ENCODE data around the gene MR1. TPM values are rescaled to one million over a fixed set of nuclear protein-coding genes. Genes with fewer than 3 reads are reported as not detected.
A peak's percentile ranks its signal among the peaks of the same experiment; 100 is the strongest.

The MR1 gene
- total and polyA plus RNA-seq, 9 of the 15 experiments (the other 6 are each of a cell fraction or from before 2014, with no cell fraction given): 9.7 to 21.7 (median 15.6) TPM

DNA sequence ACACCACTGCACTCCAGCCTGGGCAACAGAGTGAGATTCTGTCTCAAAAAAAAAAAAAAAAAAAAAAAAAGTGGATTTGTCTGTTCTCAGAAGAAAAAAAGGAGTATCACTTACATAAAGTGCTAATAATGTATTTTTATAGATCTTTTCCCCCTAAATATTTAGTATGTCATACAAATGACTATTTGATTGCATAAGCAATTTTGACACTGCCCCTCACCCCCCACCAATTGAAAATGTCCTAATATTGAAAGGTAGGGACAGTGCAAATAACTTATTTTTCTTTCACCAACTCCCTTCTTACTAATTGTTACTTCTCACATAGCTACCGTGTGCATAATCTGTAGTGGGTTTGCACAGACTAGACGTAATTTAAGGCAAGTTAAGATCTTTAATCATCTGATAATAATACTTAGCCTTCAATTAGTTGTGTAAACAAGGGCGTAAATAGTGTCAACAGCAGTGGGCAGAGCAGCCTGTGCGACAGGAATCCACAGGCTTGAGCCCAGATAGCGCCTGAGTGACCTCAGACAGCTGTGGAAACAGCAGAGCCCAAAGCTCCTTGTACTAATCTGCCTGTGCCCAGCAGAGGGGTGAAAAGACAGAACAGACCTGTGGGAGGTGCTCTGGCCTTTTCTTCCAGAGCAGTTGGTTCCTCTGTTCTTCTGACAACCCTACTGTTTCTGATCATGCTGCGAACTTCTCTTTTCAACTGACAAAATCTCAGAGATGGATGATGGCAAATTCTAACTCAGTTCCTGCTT is 50.2 kb downstream of the MR1 start (continued):
- peak; percentile 26; the same call in 1 of the 2 replicates for TF ChIP-seq RB1 (IDR thresholded peaks at IDR 0.05; ENCODE audit: low read depth)
- TF ChIP-seq RBM39 (optimal IDR thresholded peaks at IDR 0.05; ENCODE audit: low read depth, low read length): no peak
- peak; percentile 44; the same call in 1 of the 2 replicates for TF ChIP-seq NBN (IDR thresholded peaks at IDR 0.05; ENCODE audit: low read depth)
- TF ChIP-seq NR2C1 (IDR thresholded peaks at IDR 0.05): peak; percentile 13; the same call in 1 of the 2 replicates
- no peak; the same call in 1 of the 2 replicates for TF ChIP-seq NR2C1 (tag; IDR thresholded peaks at IDR 0.05)
- TF ChIP-seq, protein P1, sequence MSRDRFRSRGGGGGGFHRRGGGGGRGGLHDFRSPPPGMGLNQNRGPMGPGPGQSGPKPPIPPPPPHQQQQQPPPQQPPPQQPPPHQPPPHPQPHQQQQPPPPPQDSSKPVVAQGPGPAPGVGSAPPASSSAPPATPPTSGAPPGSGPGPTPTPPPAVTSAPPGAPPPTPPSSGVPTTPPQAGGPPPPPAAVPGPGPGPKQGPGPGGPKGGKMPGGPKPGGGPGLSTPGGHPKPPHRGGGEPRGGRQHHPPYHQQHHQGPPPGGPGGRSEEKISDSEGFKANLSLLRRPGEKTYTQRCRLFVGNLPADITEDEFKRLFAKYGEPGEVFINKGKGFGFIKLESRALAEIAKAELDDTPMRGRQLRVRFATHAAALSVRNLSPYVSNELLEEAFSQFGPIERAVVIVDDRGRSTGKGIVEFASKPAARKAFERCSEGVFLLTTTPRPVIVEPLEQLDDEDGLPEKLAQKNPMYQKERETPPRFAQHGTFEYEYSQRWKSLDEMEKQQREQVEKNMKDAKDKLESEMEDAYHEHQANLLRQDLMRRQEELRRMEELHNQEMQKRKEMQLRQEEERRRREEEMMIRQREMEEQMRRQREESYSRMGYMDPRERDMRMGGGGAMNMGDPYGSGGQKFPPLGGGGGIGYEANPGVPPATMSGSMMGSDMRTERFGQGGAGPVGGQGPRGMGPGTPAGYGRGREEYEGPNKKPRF (IDR thresholded peaks at IDR 0.05; ENCODE audit: low read depth, low read length): no peak
- TF ChIP-seq C11orf30 (IDR thresholded peaks at IDR 0.05; ENCODE audit: low read depth): peak; percentile 17; the same call in 1 of the 2 replicates
- TF ChIP-seq ZNF583 (CRISPR knock-in tag; IDR thresholded peaks at IDR 0.05): no peak
- no peak for TF ChIP-seq SIRT6 (IDR thresholded peaks at IDR 0.05; ENCODE audit: low read depth, low read length)
- no peak for TF ChIP-seq PURB (CRISPR knock-in tag; IDR thresholded peaks at IDR 0.05; ENCODE audit: low read depth)
- TF ChIP-seq KLF16 (IDR thresholded peaks at IDR 0.05): peak; percentile 54; the same call in 1 of the 2 replicates
- TF ChIP-seq, protein P2, sequence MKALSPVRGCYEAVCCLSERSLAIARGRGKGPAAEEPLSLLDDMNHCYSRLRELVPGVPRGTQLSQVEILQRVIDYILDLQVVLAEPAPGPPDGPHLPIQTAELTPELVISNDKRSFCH (CRISPR knock-in tag; IDR thresholded peaks at IDR 0.05): no peak
- TF ChIP-seq, protein P2 (tag; IDR thresholded peaks at IDR 0.05): no peak
- peak; percentile 50 for TF ChIP-seq CBFA2T3 (IDR thresholded peaks at IDR 0.05)
- no peak for TF ChIP-seq HEY1 (CRISPR knock-in tag; IDR thresholded peaks at IDR 0.05; ENCODE audit: borderline replicate concordance)
- no peak for TF ChIP-seq GABPB2 (CRISPR knock-in tag; conservative IDR thresholded peaks at IDR 0.05)
- no peak for TF ChIP-seq HIVEP1 (CRISPR knock-in tag; IDR thresholded peaks at IDR 0.05)
- TF ChIP-seq WHSC1 (IDR thresholded peaks at IDR 0.05; ENCODE audit: low read length): no peak
- peak; percentile 91 for TF ChIP-seq ZNF764 (CRISPR knock-in tag; IDR thresholded peaks at IDR 0.05; ENCODE audit: low read depth)
- peak; percentile 15 for TF ChIP-seq HDAC3 (IDR thresholded peaks at IDR 0.05; ENCODE audit: borderline replicate concordance, partially characterized antibody)
- TF ChIP-seq ZNF239 (CRISPR knock-in tag; IDR thresholded peaks at IDR 0.05): no peak
- TF ChIP-seq MAFG (tag; conservative IDR thresholded peaks at IDR 0.05): peak; percentile 38
- TF ChIP-seq CC2D1A (IDR thresholded peaks at IDR 0.05): peak; percentile 82
- peak; percentile 43; the same call in 1 of the 2 replicates for TF ChIP-seq TCF3 (CRISPR knock-in tag; IDR thresholded peaks at IDR 0.05)
- TF ChIP-seq MEIS2 (IDR thresholded peaks at IDR 0.05; ENCODE audit: partially characterized antibody): peak; percentile 52
- TF ChIP-seq ZNF507 (tag; conservative IDR thresholded peaks at IDR 0.05): no peak
- TF ChIP-seq CHD4 (IDR thresholded peaks at IDR 0.05; ENCODE audit: insufficient read depth, insufficient replicate concordance, low read depth, low read length, poor library complexity, severe bottlenecking): no peak
- TF ChIP-seq ARID2 (IDR thresholded peaks at IDR 0.05): peak; percentile 82; the same call in 1 of the 2 replicates
- no peak for TF ChIP-seq FIP1L1 (IDR thresholded peaks at IDR 0.05; ENCODE audit: low read depth, low read length, poor library complexity, severe bottlenecking)
